GM21447 (cell line): Measurements from ENCODE around the gene ZNF574.

Experiments used
- ATAC-seq: cut with Tn5 transposase; IDR thresholded peaks from one replicate; pipeline ENCODE4 v1.9.1; 2021; ENCODE audit not compliant: unreplicated experiment

ZNF574 gene

DNA sequence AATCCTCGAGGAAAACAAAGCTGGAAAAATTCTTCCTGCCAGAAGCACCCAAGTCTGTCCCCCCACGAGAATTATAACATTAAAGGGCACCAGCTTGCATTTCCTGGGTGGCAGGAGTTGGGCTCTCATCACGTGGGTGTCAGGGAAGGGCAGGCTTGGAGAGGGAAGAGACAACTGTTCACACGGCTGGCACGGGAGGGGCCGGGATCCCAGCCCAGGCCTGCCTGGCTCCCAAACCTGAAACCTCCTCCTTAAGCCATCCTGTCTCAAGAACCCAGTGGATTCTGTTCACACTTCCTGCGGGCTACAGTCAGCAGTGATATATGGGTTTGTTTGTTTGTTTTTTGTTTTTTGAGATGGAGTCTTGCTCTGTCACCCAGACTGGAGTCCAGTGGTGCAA, 18.1 kb upstream of the ZNF574 start:
- no peak for ATAC-seq

DNA sequence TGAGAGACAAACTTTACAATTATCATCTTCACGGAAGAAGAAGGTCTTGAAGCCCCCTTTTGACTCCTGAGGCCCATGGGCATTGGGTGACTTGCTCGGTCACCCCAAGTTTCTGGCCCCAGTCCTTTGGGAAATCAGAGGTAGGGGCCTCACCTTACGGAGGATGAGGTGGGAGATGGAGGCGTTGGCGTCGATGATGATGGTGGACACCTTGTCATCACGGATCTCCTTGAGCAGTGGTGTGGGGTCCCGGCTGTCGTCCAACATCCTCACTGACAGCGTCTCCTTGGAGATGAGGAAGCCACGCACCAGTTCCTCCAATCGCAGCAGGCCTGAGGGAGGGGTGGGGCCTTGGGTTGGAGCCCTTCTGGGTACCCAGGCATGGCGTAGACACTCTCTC, 16.8 kb upstream of the ZNF574 start:
- no peak for ATAC-seq

DNA sequence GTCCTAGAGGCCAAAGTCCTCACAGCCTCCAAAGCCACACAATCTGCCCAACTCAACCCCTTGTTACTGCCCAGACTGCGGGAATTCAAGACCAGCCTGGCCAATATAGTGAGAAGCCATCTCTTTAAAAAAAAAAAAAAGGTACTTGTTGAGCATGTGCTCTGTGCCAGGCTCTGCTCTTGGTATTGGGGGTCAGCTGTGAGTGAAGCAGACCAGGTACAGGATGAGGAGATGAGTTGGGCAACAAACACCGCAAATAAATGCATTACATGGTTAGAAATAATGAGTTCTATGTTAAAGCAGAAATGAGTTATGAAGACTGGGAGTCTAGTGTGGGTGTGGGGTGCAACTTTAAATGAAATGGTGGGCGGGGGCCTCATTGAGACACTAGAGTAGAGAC, 15.8 kb upstream of the ZNF574 start:
- ATAC-seq: no peak

DNA sequence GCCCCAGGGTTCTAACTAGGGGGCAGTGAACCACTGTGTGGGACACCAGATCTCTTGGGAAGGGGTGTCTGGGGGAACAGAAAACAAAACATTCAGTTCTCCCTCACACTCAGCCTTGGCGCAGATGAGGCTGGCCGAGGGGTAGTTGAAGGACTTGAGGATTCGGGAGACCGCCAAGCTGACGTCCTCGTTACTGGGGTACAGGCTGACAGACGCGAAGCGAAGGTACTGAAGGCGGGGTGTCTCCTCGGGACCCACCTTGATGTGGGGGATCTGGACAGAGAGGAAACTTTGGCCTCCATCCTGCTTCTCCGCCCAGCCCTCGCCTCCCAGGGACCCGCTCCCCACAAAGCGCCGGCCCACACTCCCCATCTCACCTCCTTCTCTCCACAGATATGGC, 13.6 kb upstream of the ZNF574 start:
- ATAC-seq: no peak

DNA sequence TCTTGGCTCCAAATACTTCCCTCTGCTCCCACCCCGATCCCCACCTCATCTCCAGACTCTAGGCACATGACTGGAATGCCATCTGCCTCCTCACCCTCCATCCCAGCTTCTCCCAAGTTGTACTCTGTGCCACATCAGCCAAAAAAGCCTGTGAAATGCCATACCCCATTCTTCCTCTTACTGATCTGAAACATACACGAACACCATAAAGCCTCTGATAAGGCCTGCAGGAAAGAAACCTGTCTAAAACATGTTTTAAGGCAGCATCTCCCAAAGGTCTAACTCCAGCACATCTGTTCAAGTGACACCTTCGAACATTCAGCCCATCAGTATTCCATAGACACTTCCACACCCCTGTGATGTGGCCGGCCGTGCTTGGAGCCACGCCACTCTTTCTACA, 11.5 kb upstream of the ZNF574 start:
- no peak for ATAC-seq

DNA sequence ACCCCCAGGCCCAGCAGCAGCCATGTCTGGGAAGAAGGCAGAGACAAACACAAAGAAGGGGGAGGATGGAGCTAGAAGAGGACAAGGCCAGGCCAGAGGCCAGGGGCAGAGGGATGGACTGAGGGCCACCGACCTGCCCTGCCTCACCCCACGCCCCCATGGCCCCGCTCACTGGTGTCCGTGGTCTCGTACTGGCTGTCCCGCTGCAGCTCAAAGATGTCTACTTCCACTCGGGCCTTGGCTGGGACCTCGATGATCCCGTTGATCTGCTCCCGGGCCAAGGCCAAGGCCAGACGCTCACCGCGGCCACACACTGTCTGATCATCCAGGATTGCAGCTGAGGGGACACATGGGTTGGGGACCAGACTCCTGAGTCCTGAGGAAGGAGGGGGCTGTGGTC, 10.9 kb upstream of the ZNF574 start:
- no peak for ATAC-seq

DNA sequence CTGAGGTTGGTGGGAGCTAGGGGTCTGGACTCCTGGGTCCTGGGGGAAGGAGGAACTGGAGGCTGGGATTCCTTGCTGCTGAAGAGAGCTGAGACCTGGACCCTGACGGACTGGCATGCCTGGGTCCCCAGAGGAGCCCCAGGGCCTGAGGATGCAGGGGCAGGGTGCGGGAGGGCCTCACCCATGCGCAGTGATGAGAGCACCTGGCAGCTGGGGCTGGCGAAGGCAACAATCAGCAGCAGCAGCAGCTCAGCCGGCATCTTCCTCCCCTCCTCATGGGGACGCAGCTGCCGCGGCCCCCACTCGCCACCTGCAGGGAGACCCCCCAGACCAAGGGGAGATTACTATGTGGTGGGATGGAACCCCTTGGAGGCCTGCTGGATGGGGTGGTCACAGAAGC, 10.5 kb upstream of the ZNF574 start:
- ATAC-seq: no peak

DNA sequence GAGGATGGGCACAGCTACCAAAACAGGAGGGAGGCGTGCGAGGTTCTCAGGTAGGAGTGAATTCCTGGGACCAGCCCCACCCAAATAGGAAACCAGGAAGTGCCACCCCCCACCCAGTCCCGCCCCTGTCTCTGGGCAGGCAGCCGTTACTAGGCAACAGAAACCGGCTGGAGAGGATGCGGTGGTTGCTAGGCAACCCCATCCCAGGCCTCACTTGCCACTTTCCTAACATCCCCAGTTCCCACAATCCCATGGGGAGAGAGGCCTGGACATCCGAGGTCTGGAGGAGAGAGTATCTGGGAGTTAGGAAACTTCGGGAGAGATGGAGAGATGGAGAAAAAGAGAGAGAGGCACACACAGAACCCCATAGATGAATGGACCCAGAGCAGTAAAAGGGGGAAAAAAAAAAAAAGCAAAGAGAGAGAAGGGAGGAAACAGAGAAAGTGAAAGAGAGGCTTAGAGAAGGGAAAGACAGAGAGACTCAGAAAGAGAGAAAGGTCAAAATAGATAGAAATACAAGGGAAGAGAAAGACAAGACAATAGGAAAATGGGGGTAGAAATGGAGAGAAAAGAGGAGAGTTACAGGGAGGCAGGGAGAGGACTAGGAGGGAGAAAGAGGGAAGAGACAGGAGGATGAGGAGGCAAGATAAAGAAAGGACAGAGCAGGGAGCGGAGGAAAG, 9.8 kb upstream of the ZNF574 start:
- no peak for ATAC-seq

DNA sequence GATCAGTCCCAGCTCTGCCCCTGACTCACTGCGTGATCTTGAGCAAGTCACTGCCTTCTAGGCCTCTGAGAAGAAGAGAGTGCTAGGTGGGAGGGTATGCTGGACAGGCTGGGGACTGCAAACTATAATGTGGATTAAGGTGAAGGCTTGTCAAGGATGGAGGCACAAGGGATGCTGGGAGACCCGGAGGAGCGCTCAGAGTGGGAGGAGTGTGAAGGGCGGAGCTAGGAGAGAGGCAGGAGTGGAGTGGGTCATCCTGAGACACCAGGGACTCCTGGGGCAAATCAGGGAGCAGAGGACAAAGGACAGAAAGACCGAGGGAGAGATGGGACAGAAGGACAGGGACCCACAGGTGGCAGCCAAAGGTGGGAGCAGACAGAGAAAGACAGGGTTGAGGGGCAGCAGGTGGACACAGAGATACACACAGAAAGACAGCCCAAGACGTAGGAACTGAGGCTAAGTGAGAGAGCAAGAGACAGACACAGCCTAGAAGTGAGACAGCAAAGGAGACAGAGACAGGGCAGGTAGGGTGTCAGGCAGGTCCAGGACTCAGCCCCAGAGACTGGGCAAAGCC, 8.6 kb upstream of the ZNF574 start:
- no peak for ATAC-seq

DNA sequence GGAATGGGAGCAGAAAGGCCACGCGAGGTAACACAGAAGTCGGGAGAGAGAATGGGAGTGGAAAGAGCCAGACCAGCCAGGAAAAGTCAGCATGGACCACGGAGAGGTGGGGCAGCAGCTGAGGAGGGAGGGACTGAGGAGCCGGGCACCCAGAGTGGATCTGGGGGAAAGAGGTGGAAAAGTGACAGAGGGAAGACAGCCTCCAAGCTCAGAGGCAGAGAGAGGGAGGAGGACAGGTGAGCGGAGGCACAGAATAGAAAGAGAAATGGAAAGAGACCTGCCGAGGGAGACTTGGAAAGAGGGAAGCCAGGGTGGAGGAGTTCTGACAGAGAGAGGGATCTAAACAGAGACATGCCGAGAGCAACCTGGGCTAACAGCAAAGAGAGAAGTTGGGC, 7.6 kb upstream of the ZNF574 start:
- no peak for ATAC-seq

DNA sequence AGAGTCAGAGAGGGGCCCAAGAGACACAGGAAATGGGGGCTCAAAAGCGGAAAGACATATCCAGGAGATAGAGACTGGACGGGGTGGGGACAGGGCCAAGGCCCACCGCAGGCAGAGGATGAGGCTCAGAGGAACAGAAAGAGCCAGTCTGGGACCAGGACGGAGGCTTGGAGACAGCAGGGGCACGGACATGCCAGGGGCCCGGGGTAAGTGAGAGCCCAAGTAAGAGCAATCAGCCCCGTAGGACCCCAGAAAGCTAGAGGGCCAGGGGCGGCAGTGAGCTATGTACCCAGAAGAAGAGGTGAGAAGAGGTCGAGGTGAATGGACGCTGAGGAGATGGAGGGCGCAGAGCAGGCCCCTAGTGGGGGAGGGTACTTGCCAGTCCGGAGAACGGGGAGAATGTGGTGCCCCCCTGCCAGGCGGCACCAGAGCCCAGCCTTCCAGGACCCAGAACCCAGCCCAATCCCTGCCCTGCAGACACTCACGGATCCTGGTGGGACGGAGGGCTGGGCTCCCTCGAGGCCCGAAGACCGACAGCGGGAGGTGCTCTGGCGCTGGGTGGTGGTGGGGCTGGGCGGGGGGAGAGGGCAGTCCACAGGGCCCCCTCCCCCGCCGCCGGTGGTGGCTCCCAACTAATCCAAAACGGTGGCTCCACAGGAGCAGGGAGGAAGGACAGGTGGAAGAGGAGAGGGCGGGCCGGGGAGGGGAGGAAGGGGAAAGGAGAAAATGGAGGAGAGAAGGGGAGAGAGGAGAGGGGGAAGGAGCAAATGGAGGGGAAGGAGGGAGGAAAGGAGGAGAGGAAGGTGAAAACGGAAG, 7.0 kb upstream of the ZNF574 start:
- ATAC-seq: no peak

DNA sequence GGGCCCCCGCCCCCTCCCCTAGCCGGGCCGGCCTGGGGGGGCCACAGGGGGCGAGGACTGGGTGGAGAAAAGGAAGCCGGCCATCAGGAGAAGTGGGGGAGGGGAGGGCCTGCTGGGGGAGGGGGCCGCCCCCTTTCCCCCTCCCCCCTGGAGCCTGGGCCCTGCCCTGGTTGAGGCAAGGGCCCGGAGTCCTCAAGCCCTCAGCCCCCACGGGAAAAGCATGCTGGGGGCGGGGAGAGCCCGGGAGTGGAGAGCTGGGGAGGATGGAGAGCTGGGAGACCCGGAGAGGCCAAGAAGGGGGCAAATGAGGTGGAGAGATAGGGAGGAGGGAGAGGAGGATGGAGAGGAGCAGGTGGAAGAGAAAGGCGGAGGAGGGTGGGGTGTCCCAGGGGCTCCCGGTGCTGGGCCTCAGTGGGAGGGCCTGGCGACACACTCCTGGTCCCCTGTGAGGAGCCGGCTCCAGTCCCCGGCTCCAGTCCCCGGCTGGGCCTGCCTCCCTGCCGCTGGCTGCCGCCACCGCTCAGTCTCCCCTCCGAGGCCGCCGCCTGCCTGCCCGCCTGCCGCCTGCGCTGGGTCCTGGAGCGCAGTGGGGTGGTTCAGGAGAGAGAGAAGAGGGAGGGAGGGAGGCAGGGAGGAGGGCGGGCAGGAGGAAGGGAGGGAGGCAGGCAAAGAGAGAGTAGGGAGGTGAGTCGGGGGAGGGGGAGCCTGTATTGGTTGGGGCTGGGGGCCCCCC, 6.2 kb upstream of the ZNF574 start, which contains the start of gene GRIK5:
Gene GRIK5 (minus strand): TSS at position 588 of the 733 bp plus-strand sequence. CDS start 4,436 bp downstream, outside the sequence.
- no peak for ATAC-seq

DNA sequence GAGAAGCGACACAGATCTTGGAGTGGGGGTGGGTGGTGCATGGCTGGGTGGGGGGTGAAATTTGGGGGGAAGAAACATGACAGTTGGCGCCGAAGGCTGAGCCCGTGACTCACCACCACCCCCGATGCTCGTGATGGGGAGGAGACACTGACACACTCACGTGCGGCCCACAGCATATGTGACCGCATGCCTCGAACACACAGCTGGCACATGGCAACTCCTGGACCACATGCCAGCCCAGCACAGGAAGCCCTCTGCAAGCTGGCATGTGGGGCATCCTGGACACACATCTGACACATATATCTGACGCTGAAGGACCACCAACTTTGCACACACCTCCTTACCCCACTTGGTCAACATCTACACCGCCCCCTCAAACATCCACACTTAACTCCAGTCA, 4.7 kb upstream of the ZNF574 start:
- ATAC-seq: no peak

DNA sequence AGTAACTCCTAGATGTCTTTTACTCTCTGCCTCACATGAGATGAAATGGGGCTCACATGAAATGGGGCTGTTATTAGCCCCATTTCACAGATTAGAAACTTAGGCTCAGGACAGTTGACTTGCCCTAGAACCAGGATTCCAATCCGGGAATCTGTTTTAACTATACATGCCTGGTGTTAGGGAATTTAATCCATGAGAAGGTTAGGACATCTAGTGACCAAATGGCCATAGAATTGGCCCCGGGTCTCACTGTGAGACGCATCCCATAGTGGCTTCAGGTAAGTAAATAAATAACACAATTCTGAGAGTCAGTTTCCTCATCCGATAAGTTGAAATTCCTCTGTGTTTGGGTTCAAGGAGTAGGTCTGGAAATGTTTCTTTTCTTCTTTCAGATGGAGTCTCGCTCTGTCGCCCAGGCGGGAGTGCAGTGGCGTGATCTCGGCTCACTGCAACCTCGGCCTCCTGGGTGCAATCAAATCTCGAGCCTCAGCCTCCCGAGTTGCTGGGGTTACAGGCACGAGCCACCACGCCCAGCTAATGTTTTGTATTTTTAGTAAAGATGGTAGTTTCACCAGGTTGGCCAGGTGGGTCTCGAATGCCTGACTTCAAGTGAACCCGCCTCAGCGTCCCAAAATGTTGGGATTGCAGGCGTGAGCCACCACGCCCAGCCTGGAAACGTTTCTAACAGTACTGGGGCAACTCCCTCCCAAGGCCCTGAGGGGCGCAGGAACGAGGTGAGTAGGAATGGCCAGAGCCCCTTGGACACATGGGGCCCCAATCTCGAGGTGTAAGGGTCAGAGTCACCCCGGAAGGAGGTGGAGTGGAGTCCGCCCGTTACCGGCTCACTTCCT, 1.2 kb upstream of the ZNF574 start:
- no peak for ATAC-seq

DNA sequence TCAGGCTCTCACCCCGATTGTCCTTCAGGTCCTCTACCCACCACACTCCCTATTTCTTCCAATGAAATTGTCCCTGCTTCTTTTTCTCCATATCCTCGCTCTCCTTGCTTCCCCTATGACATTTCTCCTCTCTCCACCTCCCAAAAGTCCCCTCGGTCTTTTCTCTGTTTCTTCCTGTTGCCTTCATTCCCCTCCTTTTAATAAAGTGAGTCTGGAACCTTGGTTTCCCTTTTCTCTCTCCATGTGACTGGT, 676 bp upstream of the ZNF574 start:
- ATAC-seq: no peak

DNA sequence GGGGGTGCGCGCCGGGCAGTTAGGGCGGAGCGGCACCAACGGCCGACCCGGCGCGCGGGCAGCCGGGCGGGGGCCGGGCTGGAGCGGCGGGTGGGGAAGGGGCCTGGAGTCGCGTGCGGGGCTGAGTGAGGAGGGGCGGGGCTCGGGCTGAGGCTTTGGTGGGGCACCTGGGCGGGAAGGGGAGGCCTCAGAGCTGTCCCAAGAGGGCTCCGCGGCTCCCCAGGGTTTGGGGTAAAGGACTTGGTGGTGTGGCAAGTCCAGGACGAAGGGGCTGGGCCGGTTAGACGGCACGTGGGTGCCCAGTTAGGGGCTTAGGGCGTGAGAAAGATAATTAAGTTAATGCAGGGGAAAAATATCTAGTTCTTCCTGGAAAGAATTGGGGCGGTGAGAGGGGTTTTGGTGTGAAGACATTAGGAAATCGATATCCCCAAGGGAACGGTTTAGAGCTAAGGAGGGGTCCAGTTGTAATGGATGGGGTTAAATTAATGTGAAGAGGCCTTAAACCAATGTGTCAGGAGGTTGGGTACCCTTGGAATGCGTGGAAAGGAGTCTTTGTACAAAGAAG, 496 bp downstream of the ZNF574 start:
- ATAC-seq: peak; percentile 10

DNA sequence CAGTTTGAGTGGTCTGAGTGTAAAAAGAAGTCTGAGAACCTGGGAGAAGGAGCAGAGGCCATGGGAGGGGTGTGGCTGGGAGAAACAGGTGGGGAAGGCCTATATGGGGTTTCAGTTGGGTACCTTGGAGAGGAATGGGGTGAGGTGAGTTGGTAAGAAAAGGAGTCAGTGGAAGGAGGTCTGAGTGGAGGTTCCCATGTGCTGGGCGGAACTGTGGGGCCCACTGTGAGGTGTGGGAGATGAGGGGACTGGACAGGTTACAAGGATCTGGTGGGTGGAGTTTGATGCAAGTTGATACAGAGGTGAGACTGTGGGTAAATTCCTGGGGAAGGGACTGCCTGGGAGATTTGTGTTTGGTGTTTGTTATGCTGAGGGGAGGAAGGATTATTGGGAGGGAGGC, 2.1 kb downstream of the ZNF574 start:
- no peak for ATAC-seq

DNA sequence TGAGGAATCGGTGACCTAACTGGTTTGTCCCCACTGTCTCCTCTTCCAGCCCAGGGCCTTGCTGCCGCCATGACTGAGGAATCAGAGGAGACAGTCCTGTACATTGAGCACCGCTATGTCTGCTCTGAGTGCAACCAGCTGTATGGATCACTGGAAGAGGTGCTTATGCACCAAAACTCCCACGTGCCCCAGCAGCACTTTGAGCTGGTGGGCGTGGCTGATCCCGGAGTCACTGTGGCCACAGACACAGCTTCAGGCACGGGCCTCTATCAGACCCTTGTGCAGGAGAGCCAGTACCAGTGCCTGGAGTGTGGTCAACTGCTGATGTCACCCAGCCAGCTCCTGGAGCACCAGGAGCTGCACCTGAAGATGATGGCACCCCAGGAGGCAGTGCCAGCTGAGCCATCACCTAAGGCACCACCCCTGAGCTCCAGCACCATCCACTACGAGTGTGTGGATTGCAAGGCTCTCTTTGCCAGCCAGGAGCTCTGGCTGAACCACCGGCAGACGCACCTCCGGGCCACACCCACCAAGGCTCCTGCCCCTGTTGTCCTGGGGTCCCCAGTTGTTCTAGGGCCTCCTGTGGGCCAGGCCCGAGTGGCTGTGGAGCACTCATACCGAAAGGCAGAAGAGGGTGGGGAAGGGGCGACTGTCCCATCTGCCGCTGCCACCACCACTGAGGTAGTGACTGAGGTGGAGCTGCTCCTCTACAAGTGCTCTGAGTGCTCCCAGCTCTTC, 2.7 kb downstream of the ZNF574 start:
- ATAC-seq: no peak

DNA sequence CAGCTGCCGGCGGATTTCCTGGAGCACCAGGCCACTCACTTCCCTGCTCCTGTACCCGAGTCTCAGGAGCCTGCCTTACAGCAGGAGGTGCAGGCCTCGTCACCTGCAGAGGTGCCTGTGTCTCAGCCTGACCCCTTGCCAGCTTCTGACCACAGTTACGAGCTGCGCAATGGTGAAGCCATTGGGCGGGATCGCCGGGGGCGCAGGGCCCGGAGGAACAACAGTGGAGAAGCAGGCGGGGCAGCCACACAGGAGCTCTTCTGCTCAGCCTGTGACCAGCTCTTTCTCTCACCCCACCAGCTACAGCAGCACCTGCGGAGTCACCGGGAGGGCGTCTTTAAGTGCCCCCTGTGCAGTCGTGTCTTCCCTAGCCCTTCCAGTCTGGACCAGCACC, 3.3 kb downstream of the ZNF574 start:
- ATAC-seq: no peak
